NT2/D1 (cell line): ENCODE measurements around the gene PER1.

Experiments
- SUZ12 ChIP-seq: IDR thresholded peaks from 2 replicates; pipeline ENCODE4 v1.6.1; 2011; ENCODE audit not compliant: insufficient read length, insufficient read depth; ENCODE audit errors: extremely low read depth
- YY1 ChIP-seq: IDR thresholded peaks from 2 replicates; pipeline ENCODE4 v1.6.1; 2011; ENCODE audit not compliant: insufficient read length, insufficient read depth
- ZNF274 ChIP-seq: IDR thresholded peaks from 2 replicates; pipeline ENCODE4 v1.6.1; 2011; ENCODE audit warnings: mild to moderate bottlenecking, low read depth, low read length

- TF ChIP-seq YY1, result no peak
- no peak for TF ChIP-seq ZNF274
- no peak for TF ChIP-seq SUZ12
These were observed 8.0 kb upstream of the PER1 start for GRCh38 chr17:8160224-8160577.
